CD14-positive monocyte (primary cell): ENCODE measurements around the gene ARHGEF1. TPM values are rescaled to one million over a fixed set of nuclear protein-coding genes. Genes with fewer than 3 reads are reported as not detected.

Source experiments
- DNase-seq, 3 donors: peaks; one replicate each; pipeline ENCODE4 v3.0.0-alpha.2; 2011 to 2022
- H2AFZ ChIP-seq: 2 replicates; pipeline ENCODE4 v1.6.0; 2012; ENCODE audit warnings: mild to moderate bottlenecking, low read depth, low read length, inconsistent platforms; ENCODE audit not compliant: insufficient read depth, poor library complexity, severe bottlenecking
- H3K27ac ChIP-seq, 2 donors: 1 replicate in 1 of 2; 2 replicates in 1 of 2; pipeline ENCODE4 v1.5.1; 2012 to 2013; ENCODE audit warnings: low read length in 2 of 2, control low read depth in 1 of 2, inconsistent platforms in 1 of 2, low read depth in 1 of 2, mild to moderate bottlenecking in 1 of 2
- H3K27me3 ChIP-seq, 2 donors: one replicate each; pipeline versions ENCODE4 v1.6.0 to v1.6.1; 2011 to 2013; ENCODE audit warnings: low read length in 2 of 2; ENCODE audit not compliant: control insufficient read depth in 2 of 2, insufficient read depth in 2 of 2
- H3K36me3 ChIP-seq, 2 donors: replicated peaks in 1 of 2; 1 replicate in 1 of 2; 2 replicates in 1 of 2; pipeline versions ENCODE4 v1.5.1 to v1.6.1; 2012 to 2013; ENCODE audit warnings: low read length in 2 of 2, control low read depth in 1 of 2, inconsistent platforms in 1 of 2, mild to moderate bottlenecking in 1 of 2; ENCODE audit not compliant: insufficient read depth in 2 of 2, control insufficient read depth in 1 of 2
- H3K4me1 ChIP-seq, 2 donors: 1 replicate in 1 of 2; 2 replicates in 1 of 2; pipeline versions ENCODE4 v1.5.1 to v1.6.1; 2012 to 2013; ENCODE audit warnings: low read length in 2 of 2, control low read depth in 1 of 2, inconsistent platforms in 1 of 2, mild to moderate bottlenecking in 1 of 2, moderate library complexity in 1 of 2; ENCODE audit not compliant: insufficient read depth in 2 of 2, control insufficient read depth in 1 of 2
- H3K4me2 ChIP-seq: replicated peaks from 2 replicates; pipeline ENCODE3; 2012; ENCODE audit warnings: low read length, moderate library complexity, mild to moderate bottlenecking; ENCODE audit not compliant: poor library complexity, severe bottlenecking; ENCODE audit errors: extremely low read depth
- H3K4me3 ChIP-seq, 3 experiments: fragments of 200-600 bp in 1 of 3; sonication (generic) in 1 of 3; replicated peaks in 1 of 3; 1 replicate in 2 of 3; 2 replicates in 1 of 3; pipeline ENCODE4 v1.5.1; 2011 to 2013; ENCODE audit warnings: low read length in 3 of 3, mild to moderate bottlenecking in 3 of 3, control low read depth in 2 of 3, low read depth in 2 of 3, inconsistent platforms in 1 of 3, moderate library complexity in 1 of 3
- H3K79me2 ChIP-seq: 2 replicates; pipeline ENCODE4 v1.6.0; 2012; ENCODE audit warnings: mild to moderate bottlenecking, control low read depth, inconsistent platforms, low read length, moderate library complexity; ENCODE audit not compliant: insufficient read depth
- H3K9ac ChIP-seq: 2 replicates; pipeline ENCODE4 v1.6.0; 2017; ENCODE audit warnings: low read length, mild to moderate bottlenecking; ENCODE audit not compliant: insufficient read depth, poor library complexity, severe bottlenecking
- H3K9me3 ChIP-seq, 2 donors: replicated peaks in 1 of 2; 1 replicate in 1 of 2; 2 replicates in 1 of 2; pipeline versions ENCODE4 v1.5.1 to v1.6.1; 2012 to 2013; ENCODE audit warnings: low read length in 2 of 2, control low read depth in 1 of 2; ENCODE audit not compliant: control insufficient read depth in 1 of 2, insufficient read depth in 1 of 2
- H4K20me1 ChIP-seq: 2 replicates; pipeline ENCODE4 v1.6.0; 2012; ENCODE audit warnings: mild to moderate bottlenecking, low read length, control low read depth, moderate library complexity; ENCODE audit not compliant: insufficient read depth
- H3K27ac Mint-ChIP-seq, 7 donors: one replicate each; pipeline ENCODE4 v1.8.0; 2020; ENCODE audit warnings: mild to moderate bottlenecking in 7 of 7, mixed read lengths in 7 of 7, moderate library complexity in 6 of 7, inconsistent platforms in 2 of 7
- H3K27me3 Mint-ChIP-seq, 3 donors: one replicate each; pipeline ENCODE4 v1.8.0; 2021 to 2022; ENCODE audit warnings: low read depth in 3 of 3, mild to moderate bottlenecking in 3 of 3, mixed read lengths in 3 of 3, moderate library complexity in 3 of 3, inconsistent platforms in 1 of 3
- H3K36me3 Mint-ChIP-seq, 2 donors: one replicate each; pipeline ENCODE4 v1.8.0; 2020; ENCODE audit warnings: mixed read lengths in 2 of 2, inconsistent platforms in 1 of 2, mild to moderate bottlenecking in 1 of 2
- H3K4me1 Mint-ChIP-seq: one replicate; pipeline ENCODE4 v1.8.0; 2020; ENCODE audit warnings: mild to moderate bottlenecking, mixed read lengths
- H3K4me3 Mint-ChIP-seq, 2 donors: one replicate each; pipeline ENCODE4 v1.8.0; 2020; ENCODE audit warnings: mild to moderate bottlenecking in 2 of 2, mixed read lengths in 2 of 2, moderate library complexity in 1 of 2
- H3K9me3 Mint-ChIP-seq, 7 donors: one replicate each; pipeline ENCODE4 v1.8.0; 2020 to 2022; ENCODE audit warnings: mixed read lengths in 7 of 7, mild to moderate bottlenecking in 6 of 7, moderate library complexity in 6 of 7, inconsistent platforms in 2 of 7
- WGBS: methylation state at CpG from one replicate; pipeline ENCODE4 v1.1.5; 2013; ENCODE audit warnings: missing lambda C conversion rate; ENCODE audit not compliant: insufficient coverage; 5-methylcytosine and 5-hydroxymethylcytosine counted together
- intact Hi-C, 2 donors: fragments of 100-400 bp; cut with micrococcal nuclease; formaldehyde crosslinking; loops; one replicate each; pipeline versions ENCODE4 v1.15.0 to v1.15.1; 2023
- polyA plus RNA-seq, 3 donors: library from polyadenylated mRNA; depleted of rRNA in 1 of 3; unstranded in 2 of 3; stranded (reverse) in 1 of 3; fragments of 300-500 nt in 2 of 3; fragments of >200 nt in 1 of 3; fragmentation: Illumina TruSeq in 2 of 3; gene quantifications; 1 replicate in 2 of 3; 2 replicates in 1 of 3; pipeline ENCODE4 v1.2.3, GENCODE V29; 2012 to 2021
- TF ChIP-seq, protein P1 (sequence below): fragments of 200-600 bp; IDR thresholded peaks from one replicate; pipeline ENCODE4 v1.8.0; 2022; ENCODE audit warnings: antibody characterized with exemption, mild to moderate bottlenecking

Gene ARHGEF1
- polyA plus RNA-seq, 3 donors = 82.8 to 622 (median 95.5) TPM

GRCh38 chr19:41927497-41928192 is 44.7 kb downstream of the ARHGEF1 start:
- no peak for DNase-seq
- peak overlapping the region; percentile 68 for H3K4me2 ChIP-seq
- H3K9me3 ChIP-seq = peaks cover 0 to 24% of the 10 kb centered on the region in 2 donors
- H4K20me1 ChIP-seq = no peaks in the 10 kb centered on the region
- Mint-ChIP-seq H3K4me1 (peaks cover 13% of the 10 kb centered on the region), H3K27me3 (peaks cover 0 to 50% (median 49%) of the 10 kb centered on the region in 3 donors), H3K27ac (no peak overlapping the region), H3K9me3 (peaks cover 0 to 16% (median 2%) of the 10 kb centered on the region in 7 donors), H3K4me3 (peak overlapping the region; percentile 66 to 94), H3K36me3 (peaks cover 0 to 12% of the 10 kb centered on the region in 2 donors)
- peaks cover 47 to 89% of the 10 kb centered on the region in 2 donors for H3K27me3 ChIP-seq
- no peak overlapping the region for H3K9ac ChIP-seq
- H3K27ac ChIP-seq = no peak overlapping the region
- TF ChIP-seq, protein P1, sequence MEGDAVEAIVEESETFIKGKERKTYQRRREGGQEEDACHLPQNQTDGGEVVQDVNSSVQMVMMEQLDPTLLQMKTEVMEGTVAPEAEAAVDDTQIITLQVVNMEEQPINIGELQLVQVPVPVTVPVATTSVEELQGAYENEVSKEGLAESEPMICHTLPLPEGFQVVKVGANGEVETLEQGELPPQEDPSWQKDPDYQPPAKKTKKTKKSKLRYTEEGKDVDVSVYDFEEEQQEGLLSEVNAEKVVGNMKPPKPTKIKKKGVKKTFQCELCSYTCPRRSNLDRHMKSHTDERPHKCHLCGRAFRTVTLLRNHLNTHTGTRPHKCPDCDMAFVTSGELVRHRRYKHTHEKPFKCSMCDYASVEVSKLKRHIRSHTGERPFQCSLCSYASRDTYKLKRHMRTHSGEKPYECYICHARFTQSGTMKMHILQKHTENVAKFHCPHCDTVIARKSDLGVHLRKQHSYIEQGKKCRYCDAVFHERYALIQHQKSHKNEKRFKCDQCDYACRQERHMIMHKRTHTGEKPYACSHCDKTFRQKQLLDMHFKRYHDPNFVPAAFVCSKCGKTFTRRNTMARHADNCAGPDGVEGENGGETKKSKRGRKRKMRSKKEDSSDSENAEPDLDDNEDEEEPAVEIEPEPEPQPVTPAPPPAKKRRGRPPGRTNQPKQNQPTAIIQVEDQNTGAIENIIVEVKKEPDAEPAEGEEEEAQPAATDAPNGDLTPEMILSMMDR = no peak
- peak overlapping the region; percentile 69 for H2AFZ ChIP-seq
- 12% methylated on average over 21 of the region's 43 CpGs for WGBS
- H3K4me3 ChIP-seq = peak overlapping the region in 1 of 3 experiments; percentile 69
- H3K79me2 ChIP-seq = no peaks in the 10 kb centered on the region
- no peaks in the 10 kb centered on the region for H3K36me3 ChIP-seq
- peaks cover 4 to 15% of the 10 kb centered on the region in 2 donors for H3K4me1 ChIP-seq
- intact Hi-C loops = no loop called here

GRCh38 chr19:41928221-41928683 is 45.3 kb downstream of the ARHGEF1 start, which contains the start of gene ERFL:
Gene ERFL, minus strand, starts transcription at chr19:41928449. Its CDS starts 15,530 bp downstream, at chr19:41912919.
- Histone ChIP-seq H4K20me1 (no peaks in the 10 kb centered on the region), H3K4me1 (peaks cover 4 to 15% of the 10 kb centered on the region in 2 donors), H3K36me3 (no peaks in the 10 kb centered on the region), H3K27me3 (peaks cover 41 to 83% of the 10 kb centered on the region in 2 donors), H3K4me2 (peak within 1 kb of the TSS; percentile 68), H3K9ac (no peak within 1 kb of the TSS), H3K9me3 (peaks cover 0 to 24% of the 10 kb centered on the region in 2 donors), H3K79me2 (no peaks in the 10 kb centered on the region), H2AFZ (peak within 1 kb of the TSS; percentile 69), H3K27ac (no peak within 1 kb of the TSS), H3K4me3 (peak within 1 kb of the TSS in 1 of 3 experiments; percentile 69)
- peaks cover 13% of the 10 kb centered on the region for H3K4me1 Mint-ChIP-seq
- peaks cover 0 to 48% (median 48%) of the 10 kb centered on the region in 3 donors for H3K27me3 Mint-ChIP-seq
- WGBS = under 1% methylated on average over 38 of the region's 49 CpGs
- H3K36me3 Mint-ChIP-seq = peaks cover 0 to 9% of the 10 kb centered on the region in 2 donors
- H3K27ac Mint-ChIP-seq = no peak within 1 kb of the TSS
- DNase-seq = no peak
- H3K9me3 Mint-ChIP-seq = peaks cover 0 to 16% (median 2%) of the 10 kb centered on the region in 7 donors
- peak within 1 kb of the TSS; percentile 66 to 94 for H3K4me3 Mint-ChIP-seq
- TF ChIP-seq, protein P1 = no peak
- intact Hi-C loops = no loop called here
